HepG2 (cell line): ENCODE results near the gene GBP6. TPM values are rescaled to one million over a fixed set of nuclear protein-coding genes. Genes with fewer than 3 reads are reported as not detected.

Source experiments
- ATAC-seq: fragments of 200-7000 bp; cut with Tn5 transposase; 3 replicates; pipeline ENCODE4 v1.9.1; 2020; ENCODE audit warnings: mild to moderate bottlenecking, moderate library complexity
- Bru-seq: library from RNA; stranded (reverse); fragments of 400-500 nt; gene quantifications from one replicate; lab custom pipeline; 2021; lab: Mats Ljungman, UMichigan
- BruChase-seq, 2 experiments: library from RNA; stranded (reverse); fragments of 400-500 nt; gene quantifications; one replicate each; lab custom pipeline; 2021; lab: Mats Ljungman, UMichigan
- BruUV-seq: library from RNA; stranded (reverse); fragments of 400-500 nt; replicated peaks from 2 replicates; lab custom pipeline; 2021; lab: Mats Ljungman, UMichigan
- CTCF ChIA-PET: fragments of 300-600 bp; formaldehyde crosslinking; extraction: SDS; loops from one replicate; lab custom pipeline; 2021; ENCODE audit warnings: low total read pairs, inconsistent platforms, low intra/inter-chr PET ratio; lab: Yijun Ruan, JAX
- POLR2A ChIA-PET: fragments of 350-600 bp; sonication (Branson Sonifier 250); formaldehyde crosslinking; loops from one replicate; lab custom pipeline; 2020; ENCODE audit warnings: antibody characterized with exemption, inconsistent platforms; lab: Yijun Ruan, JAX
- DNase-seq: peaks from one replicate; pipeline ENCODE4 v3.0.0-alpha.2; 2015; ENCODE audit warnings: low spot score
- FAIRE-seq: peaks from 3 replicates; lab custom pipeline; 2011; peaks lifted over from hg19 to GRCh38; lab: Jason Lieb, UNC
- H2AFZ ChIP-seq: one replicate; pipeline ENCODE4 v1.6.1; 2011; ENCODE audit warnings: low read length, inconsistent platforms
- H3K27ac ChIP-seq: fragments of 300-600 bp; 3 replicates; pipeline ENCODE4 v1.8.0; 2011; ENCODE audit warnings: mixed run types, mild to moderate bottlenecking, mixed read lengths, low read length, inconsistent platforms; ENCODE audit not compliant: insufficient read depth; ENCODE audit errors: extremely low read length
- H3K27me3 ChIP-seq, 2 experiments: fragments of 200-600 bp in 1 of 2; 2 replicates in 1 of 2; 3 replicates in 1 of 2; pipeline versions ENCODE4 v1.6.0 to v1.8.0; 2011; ENCODE audit warnings: low read length in 2 of 2, mild to moderate bottlenecking in 2 of 2, moderate library complexity in 2 of 2, inconsistent platforms in 1 of 2; ENCODE audit not compliant: insufficient read depth in 2 of 2, control insufficient read depth in 1 of 2
- H3K36me3 ChIP-seq, 2 experiments: fragments of 200-600 bp in 1 of 2; replicated peaks in 1 of 2; 2 replicates in 1 of 2; 3 replicates in 1 of 2; pipeline versions ENCODE4 v1.5.1 to v1.8.0; 2011; ENCODE audit warnings: low read length in 2 of 2, inconsistent platforms in 1 of 2; ENCODE audit not compliant: insufficient read depth in 2 of 2, control insufficient read depth in 1 of 2
- H3K4me1 ChIP-seq: 2 replicates; pipeline ENCODE4 v1.5.1; 2012; ENCODE audit warnings: low read length, inconsistent platforms; ENCODE audit not compliant: insufficient read depth
- H3K4me2 ChIP-seq: 2 replicates; pipeline ENCODE4 v1.6.0; 2011; ENCODE audit warnings: low read depth, low read length, inconsistent platforms
- H3K4me3 ChIP-seq, 3 experiments: fragments of 200-600 bp in 1 of 3; sonication (generic), shearing (Covaris generic) in 1 of 3; replicated peaks in 1 of 3; 2 replicates each; pipeline ENCODE4 v1.5.1; 2011 to 2016; ENCODE audit warnings: low read length in 3 of 3, inconsistent platforms in 2 of 3, low read depth in 2 of 3, mild to moderate bottlenecking in 2 of 3, control low read depth in 1 of 3, mixed read lengths in 1 of 3; ENCODE audit not compliant: insufficient read depth in 1 of 3
- H3K79me2 ChIP-seq: one replicate; pipeline ENCODE4 v1.6.1; 2011; ENCODE audit warnings: low read length, inconsistent platforms; ENCODE audit not compliant: insufficient read depth
- H3K9ac ChIP-seq: 2 replicates; pipeline ENCODE4 v1.6.0; 2011; ENCODE audit warnings: mild to moderate bottlenecking, low read depth, low read length, inconsistent platforms; ENCODE audit not compliant: insufficient read depth
- H3K9me3 ChIP-seq: 2 replicates; pipeline ENCODE4 v1.5.1; 2012; ENCODE audit warnings: mild to moderate bottlenecking, low read length
- H4K20me1 ChIP-seq: 2 replicates; pipeline ENCODE4 v1.6.0; 2011; ENCODE audit warnings: inconsistent platforms, mild to moderate bottlenecking, low read length, moderate library complexity; ENCODE audit not compliant: insufficient read depth
- HES4 ChIP-seq: sonication (generic); formaldehyde crosslinking; IDR thresholded peaks from 2 replicates; pipeline ENCODE4 v1.9.0; 2021; ENCODE audit warnings: mild to moderate bottlenecking, missing genetic modification reagents, borderline replicate concordance
- MAFF ChIP-seq: IDR thresholded peaks from 2 replicates; pipeline ENCODE4 v1.6.1; 2011; ENCODE audit warnings: low read depth, low read length, improper control_type of control experiment
- MAFK ChIP-seq, 2 experiments: IDR thresholded peaks in 1 of 2; conservative IDR thresholded peaks in 1 of 2; 2 replicates each; pipeline ENCODE4 v1.6.1; 2011; ENCODE audit warnings: improper control_type of control experiment in 2 of 2, low read length in 2 of 2
- WGBS: methylation state at CpG from one replicate; pipeline ENCODE4 v1.1.6; 2017; ENCODE audit warnings: low lambda C conversion rate; 5-methylcytosine and 5-hydroxymethylcytosine counted together
- in situ Hi-C: cut with HindIII; loops from 2 replicates; pipeline ENCODE4 v1.10.0; 2017; ENCODE audit warnings: low pct_unique_long_range_greater_than_20kb; ENCODE audit not compliant: extremely low pct_ligation_motif_present
- intact Hi-C: fragments of 100-400 bp; cut with micrococcal nuclease; formaldehyde crosslinking; loops from one replicate; pipeline ENCODE4 v1.10.0; 2022; ENCODE audit not compliant: unreplicated experiment
- long read RNA-seq, 2 experiments: library from RNA in 1 of 2; library from polyadenylated mRNA in 1 of 2; stranded (forward) in 1 of 2; unstranded in 1 of 2; transcript quantifications; one replicate each; pipeline ENCODE4 v2.0.0, GENCODE V29; 2019 to 2022
- polyA minus RNA-seq, 3 experiments: library from RNA; depleted of rRNA, polyadenylated mRNA; stranded (reverse); fragments of >200 nt; gene quantifications; 2 replicates each; pipeline ENCODE4 v1.2.3, GENCODE V29; 2011; ENCODE audit warnings: low replicate concordance in 1 of 3
- polyA plus RNA-seq, 8 experiments: library from polyadenylated mRNA; depleted of rRNA in 3 of 8; stranded (reverse) in 7 of 8; unstranded in 1 of 8; fragments of >200 nt; fragmentation: Illumina TruSeq in 4 of 8; extraction: Trizol in 4 of 8; gene quantifications; 2 replicates each; pipeline versions ENCODE4 v1.2.1 to v1.2.3, GENCODE V29; 2011 to 2016; ENCODE audit warnings: low read depth in 4 of 8, missing spikeins in 1 of 8, mixed read lengths in 1 of 8; ENCODE audit not compliant: insufficient read depth in 1 of 8
- total RNA-seq, 5 experiments: library from RNA; depleted of rRNA; stranded (reverse); fragments of >200 nt; fragmentation: Illumina TruSeq; extraction: Trizol; gene quantifications; 2 replicates each; pipeline ENCODE4 v1.2.3, GENCODE V29; 2016; ENCODE audit warnings: low read depth in 1 of 5

Gene GBP6
- total RNA-seq (2016; rRNA removed; fragmentation: Illumina TruSeq; extraction: Trizol) (not detected in 2 replicates), polyA plus RNA-seq (2011; rRNA removed) (not detected in 2 replicates), polyA minus RNA-seq (2011; rRNA and poly(A)+ RNA removed; ENCODE audit: low replicate concordance) (not detected in 2 replicates), Bru-seq, nascent RNA (percentile 8 among the genes with signal in this experiment), BruChase-seq, experiment 1, labeled RNA remaining after a 6-hour chase (not detected), BruChase-seq, experiment 2, labeled RNA remaining after a 2-hour chase (not detected)
- not detected in 2 replicates for total RNA-seq (2016; cell fraction: cytosol; rRNA removed; fragmentation: Illumina TruSeq; extraction: Trizol; ENCODE audit: low read depth)
- not detected in 2 replicates for total RNA-seq (2016; cell fraction: insoluble cytoplasmic fraction; rRNA removed; fragmentation: Illumina TruSeq; extraction: Trizol)
- total RNA-seq (2016; cell fraction: membrane; rRNA removed; fragmentation: Illumina TruSeq; extraction: Trizol), result not detected in 2 replicates
- not detected in 2 replicates for total RNA-seq (2016; cell fraction: nucleus; rRNA removed; fragmentation: Illumina TruSeq; extraction: Trizol)
- not detected in 2 replicates for polyA plus RNA-seq (2011; cell fraction: cytosol; rRNA removed)
- not detected in 2 replicates for polyA plus RNA-seq (2011; cell fraction: nucleus; rRNA removed)
- not detected in 2 replicates for polyA plus RNA-seq (2012)
- polyA plus RNA-seq (2016; cell fraction: cytosol; fragmentation: Illumina TruSeq; extraction: Trizol; ENCODE audit: low read depth), result not detected in 2 replicates
- not detected in 2 replicates for polyA plus RNA-seq (2016; cell fraction: insoluble cytoplasmic fraction; fragmentation: Illumina TruSeq; extraction: Trizol; ENCODE audit: low read depth)
- not detected in 2 replicates for polyA plus RNA-seq (2016; cell fraction: membrane; fragmentation: Illumina TruSeq; extraction: Trizol; ENCODE audit: low read depth)
- not detected in 2 replicates for polyA plus RNA-seq (2016; cell fraction: nucleus; fragmentation: Illumina TruSeq; extraction: Trizol; ENCODE audit: insufficient read depth, low read depth)
- polyA minus RNA-seq (2011; cell fraction: cytosol; rRNA and poly(A)+ RNA removed), result not detected in 2 replicates
- polyA minus RNA-seq (2011; cell fraction: nucleus; rRNA and poly(A)+ RNA removed), result not detected in 2 replicates
- long read RNA-seq, experiment 1, result 0 reads
- long read RNA-seq, experiment 2, result 0 reads

- in situ Hi-C loops (loop anchor here (25.0 kb wide), 1 partner anchor 277 kb away; no protein-coding TSS in a partner anchor), intact Hi-C loops (no loop called here)
- no peak for FAIRE-seq
- 37% methylated on average over 4 of the region's 10 CpGs for WGBS
- H3K9ac ChIP-seq, result no peak within 1 kb of the TSS
- H3K4me3 ChIP-seq, result no peak within 1 kb of the TSS
- no peak within 1 kb of the TSS for H3K27ac ChIP-seq
- H3K4me2 ChIP-seq, result no peak within 1 kb of the TSS
- H3K9me3 ChIP-seq, result no peaks in the 10 kb centered on the region
- peak; percentile 68 to 79 for TF ChIP-seq MAFK (conservative IDR thresholded peaks at IDR 0.05 in 1 of 2, IDR thresholded peaks at IDR 0.05 in 1 of 2; ENCODE audit: low read length in 2 of 2)
- no peak for TF ChIP-seq HES4 (CRISPR knock-in tag)
- TF ChIP-seq MAFF, result peak; percentile 69
- no peaks in the 10 kb centered on the region for H3K36me3 ChIP-seq
- no peaks in the 10 kb centered on the region for H4K20me1 ChIP-seq
- H3K27me3 ChIP-seq, result peaks cover 0 to 6% of the 10 kb centered on the region in 2 experiments; a peak in 2 of 5 replicates
- no peaks in the 10 kb centered on the region for H3K79me2 ChIP-seq
- H3K4me1 ChIP-seq, result no peaks in the 10 kb centered on the region
- no peak within 1 kb of the TSS for H2AFZ ChIP-seq
- ChIA-PET CTCF (no interaction called here), POLR2A (no interaction called here)
- no peak for ATAC-seq
- DNase-seq, result no peak
- no TSS peak for BruUV-seq
Measured at GRCh38 chr1:89363638-89364536, at the start of gene GBP6. Gene GBP6, plus strand, starts transcription at chr1:89364059. Its CDS starts 4,493 bp downstream, at chr1:89368552.
